Activated CD4-positive, CD25-positive, alpha-beta regulatory T cell treated with anti-CD3 and anti-CD28 coated beads, Interleukin-2, amount 50 U/mL, for 24 hours (primary cell): ENCODE measurements around the gene WWTR1.

ENCODE experiments used
- ATAC-seq, 2 donors: fragments of 150-1000 bp; cut with Tn5 transposase; one replicate each; pipeline ENCODE4 v1.10.0; 2021; ENCODE audit warnings: mild to moderate bottlenecking in 1 of 2, moderate library complexity in 1 of 2

Gene WWTR1

DNA sequence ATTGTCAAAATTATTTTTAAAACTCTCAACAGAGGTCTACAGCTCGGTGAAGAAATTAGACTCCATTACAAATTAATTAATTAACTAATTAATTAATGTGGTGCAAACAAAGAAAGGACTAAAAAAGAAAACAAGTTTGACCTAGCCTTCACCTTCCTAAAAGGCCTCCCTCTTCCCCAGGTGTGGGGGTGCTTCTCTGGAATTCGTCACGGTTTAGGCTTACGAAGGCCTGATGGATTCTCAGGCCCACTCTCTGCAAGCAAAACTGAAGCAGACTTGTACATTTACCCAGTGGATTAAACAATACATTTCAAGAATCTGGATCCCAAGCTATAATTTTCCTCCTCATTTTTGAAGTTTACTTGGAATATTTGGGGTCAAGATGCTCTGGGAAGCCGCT, 94.7 kb downstream of the WWTR1 start:
- no peak for ATAC-seq

DNA sequence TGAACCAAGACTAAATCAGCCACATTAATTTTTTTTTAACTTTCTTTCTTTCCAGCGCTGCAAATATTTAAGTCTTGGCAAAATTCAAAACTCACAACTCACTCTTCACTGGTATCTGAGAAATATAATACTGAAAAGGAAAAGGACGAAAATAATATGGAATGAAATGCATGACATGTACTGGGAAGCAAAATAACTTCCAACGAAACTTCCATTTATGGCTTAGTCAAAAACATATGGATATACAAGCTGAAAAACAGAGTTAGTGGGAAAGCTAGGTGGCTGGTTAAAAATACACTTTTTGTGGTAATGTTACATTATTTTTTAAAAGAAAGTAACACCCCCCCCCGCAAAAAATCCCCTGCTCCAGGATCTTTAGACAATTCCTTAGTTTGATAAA, 97.2 kb downstream of the WWTR1 start:
- no peak for ATAC-seq

DNA sequence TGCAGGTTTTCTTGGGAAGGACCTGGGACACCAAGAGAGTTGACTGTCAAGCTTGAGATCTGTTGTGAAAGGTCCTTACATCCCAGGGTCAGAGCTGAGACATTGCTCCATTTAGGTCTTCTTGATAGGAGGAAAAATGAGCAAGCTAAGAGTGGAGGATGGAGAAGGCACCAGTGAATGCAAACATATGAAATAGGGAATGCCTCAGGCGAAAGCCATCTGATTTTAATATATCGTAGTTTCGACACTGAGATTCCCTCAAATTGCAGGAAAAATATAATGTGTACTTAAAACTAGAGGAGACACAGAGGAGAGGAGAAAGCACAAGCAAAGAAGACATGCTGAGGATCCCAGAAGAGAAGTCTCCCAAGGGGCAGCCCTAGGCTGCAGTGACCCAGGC, 97.8 kb downstream of the WWTR1 start:
- no peak for ATAC-seq

DNA sequence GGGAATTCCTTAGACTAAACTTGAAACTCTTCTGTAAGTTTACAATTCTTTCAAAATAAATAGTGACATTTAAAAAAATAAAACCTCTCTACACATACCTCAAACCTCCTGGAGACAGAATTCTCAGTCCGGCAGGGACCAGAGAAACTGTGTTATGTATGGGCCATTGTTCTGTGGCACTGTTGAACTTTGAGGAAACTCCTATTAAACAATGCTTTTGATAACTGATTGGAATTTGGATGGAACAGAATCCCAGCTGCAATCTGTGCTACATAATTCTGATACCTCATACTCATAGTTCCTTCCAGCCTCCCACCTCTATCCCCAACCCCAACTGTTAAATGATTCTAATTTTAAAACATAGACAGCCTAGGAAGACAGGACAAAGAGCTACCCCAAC, 98.3 kb downstream of the WWTR1 start:
- ATAC-seq = no peak

DNA sequence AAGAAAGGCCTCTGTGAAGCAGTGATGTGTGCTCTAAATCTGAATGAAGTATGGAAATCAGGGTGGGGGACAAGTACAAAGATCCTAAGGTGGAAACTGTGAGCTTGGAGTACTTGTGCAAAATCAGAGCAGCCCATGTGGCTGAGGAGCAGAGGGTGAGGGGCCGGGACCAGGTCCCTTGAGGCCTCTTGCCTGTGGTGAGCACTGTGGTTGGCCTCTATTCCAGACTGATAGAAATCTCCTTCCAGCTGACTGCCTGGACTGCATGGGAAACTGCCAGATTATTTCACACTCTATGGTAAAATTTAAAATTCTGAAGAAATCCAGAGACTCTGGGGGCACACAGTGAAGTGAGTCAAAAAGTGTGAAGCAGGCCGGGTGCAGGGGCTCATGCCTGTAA, 101.9 kb downstream of the WWTR1 start:
- no peak for ATAC-seq

DNA sequence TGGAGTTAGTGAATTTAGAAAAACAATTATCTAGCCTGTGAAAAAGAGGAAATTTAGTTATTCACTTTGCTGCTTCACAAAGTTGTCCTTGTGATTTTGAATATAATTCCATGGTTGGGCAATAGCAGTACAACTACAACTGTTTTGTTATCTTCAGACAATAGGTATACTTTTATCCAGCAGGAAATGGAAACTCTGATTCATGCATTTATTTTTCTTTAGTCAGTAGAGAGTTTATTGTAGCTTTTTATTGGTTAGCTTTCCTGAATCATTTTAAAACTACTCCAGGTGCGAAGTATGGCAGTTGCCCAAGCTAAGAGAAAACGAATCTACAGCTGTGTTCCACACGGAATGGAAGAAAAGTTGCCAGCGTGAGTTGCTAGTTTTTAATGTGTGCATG, 103.0 kb downstream of the WWTR1 start:
- no peak for ATAC-seq

DNA sequence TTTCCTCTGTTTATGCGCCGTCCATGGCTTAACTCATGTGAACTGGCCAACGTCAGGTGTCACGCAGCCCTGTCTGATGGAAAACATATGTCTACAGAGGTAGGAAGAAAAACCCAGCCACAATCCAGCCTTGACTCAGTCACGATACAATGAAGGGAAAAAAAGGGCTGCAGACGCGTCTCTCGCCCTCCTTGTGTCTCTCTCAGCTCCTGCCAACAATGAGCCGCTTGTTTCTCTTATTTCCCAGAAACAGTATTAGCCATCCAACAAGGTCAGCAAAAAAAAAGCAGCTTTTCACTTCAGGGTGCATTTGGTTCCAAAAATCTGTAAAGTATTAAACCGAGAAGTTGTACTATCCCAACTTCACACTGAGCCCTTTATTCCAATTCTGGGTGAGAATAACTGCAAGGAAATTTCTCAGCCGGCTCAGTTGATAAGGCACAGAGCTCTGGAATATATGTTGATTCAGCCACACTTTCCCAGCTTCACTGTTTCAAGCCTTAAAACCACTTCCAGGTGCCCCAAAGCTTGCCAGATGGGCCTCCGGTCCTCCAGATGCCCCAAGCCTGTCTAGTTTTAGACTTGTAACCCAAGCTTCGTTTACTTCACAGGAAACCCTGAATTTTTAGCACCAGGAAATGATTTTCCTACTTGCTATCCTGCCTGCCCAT, 103.9 kb downstream of the WWTR1 start:
- ATAC-seq = no peak

DNA sequence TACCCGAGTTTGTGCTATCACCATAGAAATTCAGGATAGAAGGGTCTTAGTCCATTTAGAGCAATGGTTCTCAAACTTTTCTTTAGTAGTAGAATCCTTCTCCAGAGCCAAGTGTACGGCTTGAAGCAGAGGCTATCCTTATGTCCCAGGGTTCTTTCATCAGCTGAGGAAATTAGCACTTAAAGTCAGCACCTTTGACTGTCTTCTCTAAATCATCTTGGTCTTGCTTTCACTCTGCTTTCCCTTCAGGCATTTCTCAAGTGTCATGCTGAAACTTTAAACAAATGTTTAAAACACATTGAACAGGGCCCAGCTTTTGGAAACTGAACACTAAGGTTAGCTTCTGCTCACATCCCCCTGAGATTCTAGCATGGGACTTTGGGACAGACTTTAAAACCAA, 105.1 kb downstream of the WWTR1 start:
- ATAC-seq = no peak

DNA sequence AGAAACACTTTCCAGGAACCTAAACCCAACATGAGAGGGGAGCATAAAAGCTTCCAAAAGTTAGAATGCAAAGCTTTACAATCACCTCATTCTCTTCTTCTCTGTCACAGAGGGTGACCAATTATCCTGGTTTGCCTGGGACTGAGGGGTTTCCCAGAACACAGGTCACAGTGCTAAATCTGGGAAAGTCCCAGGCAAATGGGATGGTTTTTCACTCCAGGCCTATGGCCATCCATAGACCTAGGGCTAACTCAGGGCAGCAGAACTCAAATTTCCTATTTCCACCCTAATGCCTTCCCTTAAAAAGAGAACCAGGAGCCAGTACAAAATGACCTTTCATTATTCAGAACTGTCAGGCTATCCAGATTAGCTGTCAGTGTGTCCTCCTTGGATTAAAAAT, 106.3 kb downstream of the WWTR1 start:
- ATAC-seq = no peak

DNA sequence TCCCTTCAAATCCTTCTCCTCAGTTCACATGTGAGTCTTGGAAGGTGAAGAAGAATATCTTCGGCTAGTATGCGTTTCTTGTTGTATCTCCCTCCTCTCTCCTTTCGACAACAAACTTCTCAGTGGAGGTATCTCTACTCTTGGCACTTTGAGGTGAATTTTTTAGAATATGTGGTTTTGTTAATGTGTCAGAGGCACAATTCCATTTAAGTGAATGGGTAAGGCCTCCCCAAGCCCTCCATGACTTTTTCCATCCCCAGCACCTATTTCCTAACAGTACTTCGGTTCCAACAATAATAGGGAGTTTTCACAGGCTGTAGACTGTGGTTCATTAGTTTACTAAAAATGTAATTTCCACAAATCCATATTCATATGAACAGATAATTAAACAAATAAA, 109.2 kb downstream of the WWTR1 start:
- no peak for ATAC-seq

DNA sequence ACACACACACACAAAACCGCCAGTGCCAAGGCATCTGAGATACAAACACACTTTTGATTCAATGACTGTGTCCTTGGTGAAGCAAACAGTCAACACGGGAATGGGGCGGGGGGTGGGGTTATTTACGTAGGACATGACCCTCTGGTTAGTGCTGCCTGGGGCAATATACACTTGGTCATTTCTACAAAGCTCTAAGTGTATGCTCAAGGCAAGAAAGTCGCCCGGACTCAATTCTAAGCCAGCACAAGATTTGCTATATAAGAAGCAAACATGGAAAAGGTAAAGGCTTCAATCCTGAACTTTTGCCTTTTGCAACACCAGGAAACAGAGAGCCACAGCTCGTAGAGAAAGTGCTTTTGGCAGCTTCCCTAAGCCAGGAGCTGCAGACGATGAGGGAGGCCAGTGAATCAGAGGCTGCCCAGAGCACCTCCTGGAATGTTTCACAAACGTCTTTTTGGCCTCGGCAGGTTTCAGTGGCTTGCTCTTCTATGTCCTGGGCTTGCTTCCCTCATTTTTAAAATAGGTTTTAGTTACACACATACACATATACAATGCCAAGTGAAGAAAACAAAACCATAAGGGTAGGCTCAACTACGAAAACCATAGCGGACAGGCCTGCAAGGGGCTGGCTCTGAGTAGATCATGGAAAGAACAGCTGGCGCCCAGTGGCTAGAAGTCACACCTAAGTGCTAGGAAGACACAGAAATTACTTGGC, 109.7 kb downstream of the WWTR1 start:
- ATAC-seq = no peak

DNA sequence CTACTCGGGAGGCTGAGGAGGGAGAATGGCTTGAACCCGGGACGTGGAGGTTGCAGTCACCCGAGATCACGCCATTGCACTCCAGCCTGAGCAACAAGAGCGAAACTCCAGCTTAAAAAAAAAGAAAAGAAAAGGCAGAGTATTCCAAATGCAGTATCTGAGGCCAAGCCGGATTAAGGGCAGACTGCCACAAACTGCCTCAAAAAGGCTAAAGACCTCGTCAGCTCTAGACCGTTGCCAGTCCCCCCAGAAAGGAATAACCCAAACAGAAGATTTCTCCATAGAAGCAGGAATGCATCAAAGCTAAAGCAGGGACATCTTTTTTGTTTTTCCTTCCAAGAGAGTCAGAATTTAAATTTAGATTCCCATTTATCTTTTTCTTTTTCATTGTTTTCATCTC, 110.4 kb downstream of the WWTR1 start:
- ATAC-seq = no peak

DNA sequence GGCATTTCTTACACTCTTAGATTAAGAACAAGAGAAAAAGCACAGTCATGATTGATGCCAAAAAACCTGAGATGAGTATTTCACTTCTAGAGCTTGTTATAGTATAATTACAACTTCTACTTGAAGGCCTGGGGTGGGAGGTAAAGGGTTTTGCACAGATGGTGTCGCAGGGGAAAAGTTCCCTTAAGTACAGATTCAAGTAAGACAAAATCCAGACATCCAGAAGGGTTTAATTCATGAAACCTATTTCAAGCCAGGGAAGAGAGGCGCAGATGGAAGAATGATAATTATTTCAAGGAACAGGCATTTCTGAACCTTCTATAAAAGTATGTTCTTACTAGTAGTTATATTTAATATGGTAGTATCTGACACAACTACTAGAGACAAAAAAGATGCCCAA, 112.8 kb downstream of the WWTR1 start:
- no peak for ATAC-seq

DNA sequence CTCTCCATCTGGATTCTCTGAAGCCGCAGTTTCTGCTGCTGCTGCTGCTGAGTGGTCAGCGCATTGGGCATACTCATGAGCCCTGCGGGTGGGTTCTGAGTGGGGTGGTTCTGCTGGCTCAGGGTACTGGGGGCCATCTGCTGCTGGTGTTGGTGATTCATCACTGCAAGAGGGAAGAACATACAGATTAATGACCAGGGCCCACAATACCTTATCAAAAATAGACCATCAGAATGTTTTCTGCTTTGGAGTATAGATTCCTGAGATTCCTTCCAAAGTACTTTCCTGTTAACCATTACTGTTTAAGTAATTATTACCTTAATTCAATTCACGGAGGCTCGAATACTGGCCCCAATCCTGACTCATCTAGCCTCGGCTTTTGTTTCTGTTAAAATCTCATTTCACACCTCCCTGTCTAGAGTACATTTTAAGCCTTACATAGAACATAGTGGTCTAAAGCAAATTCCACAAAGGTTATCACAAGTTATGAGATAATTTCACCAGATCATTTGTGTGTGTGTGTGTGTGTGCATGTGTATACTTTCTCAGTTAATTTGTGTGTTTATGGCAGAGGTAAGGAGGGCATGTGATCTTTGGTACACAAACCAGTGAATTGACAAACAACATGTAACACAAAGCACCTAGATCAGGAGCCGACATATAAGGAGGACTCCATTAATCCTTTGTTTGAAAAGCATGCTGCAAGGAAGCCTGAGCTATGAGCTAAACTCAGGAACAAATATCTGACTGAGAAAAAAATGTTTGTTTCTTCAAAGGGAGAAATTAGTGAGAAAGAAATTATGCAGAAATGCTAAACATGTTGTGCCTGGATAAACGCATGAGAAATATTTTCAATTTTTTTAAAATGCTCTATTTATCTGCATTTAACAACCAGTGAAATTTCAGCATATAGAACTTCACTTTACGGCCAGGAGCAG, 115.2 kb downstream of the WWTR1 start:
- ATAC-seq = no peak

DNA sequence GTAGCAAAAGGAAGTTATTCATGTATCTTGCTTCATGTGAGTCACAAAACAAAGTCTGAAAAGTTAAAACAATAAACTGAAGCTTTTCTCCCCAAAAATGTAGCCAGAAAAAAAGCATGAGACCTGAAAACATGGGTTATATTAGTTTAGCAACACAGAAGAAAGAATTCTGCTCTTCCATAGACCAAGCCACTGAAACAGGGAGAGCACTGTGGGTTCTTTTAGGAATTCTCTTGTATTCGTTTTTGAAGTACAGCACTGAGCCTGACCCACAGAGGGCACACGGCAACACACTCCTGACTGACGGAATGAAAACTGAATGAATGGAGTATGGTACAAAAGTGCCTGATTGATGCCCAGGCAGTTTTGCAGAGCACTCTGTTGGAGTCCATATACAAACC, 116.7 kb downstream of the WWTR1 start:
- ATAC-seq = no peak

DNA sequence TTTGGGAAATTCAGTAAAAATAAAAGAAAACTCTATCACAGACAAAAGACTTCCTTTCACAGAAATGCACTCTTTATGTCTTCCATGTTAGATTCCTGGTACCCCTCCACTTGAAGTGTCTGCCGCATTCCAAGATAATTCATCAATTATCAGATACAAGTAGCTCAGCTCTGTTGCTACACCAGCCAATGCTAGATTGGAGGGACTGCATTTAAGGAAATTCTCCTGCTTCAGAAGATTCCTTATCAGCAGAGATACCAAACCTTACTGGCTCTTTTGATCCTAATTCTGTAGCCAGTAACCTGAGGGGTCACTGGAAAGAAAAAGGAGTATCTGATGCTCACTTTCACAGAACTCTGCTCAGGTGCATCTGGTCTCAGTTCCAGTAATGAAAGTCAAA, 119.5 kb downstream of the WWTR1 start:
- ATAC-seq = no peak

DNA sequence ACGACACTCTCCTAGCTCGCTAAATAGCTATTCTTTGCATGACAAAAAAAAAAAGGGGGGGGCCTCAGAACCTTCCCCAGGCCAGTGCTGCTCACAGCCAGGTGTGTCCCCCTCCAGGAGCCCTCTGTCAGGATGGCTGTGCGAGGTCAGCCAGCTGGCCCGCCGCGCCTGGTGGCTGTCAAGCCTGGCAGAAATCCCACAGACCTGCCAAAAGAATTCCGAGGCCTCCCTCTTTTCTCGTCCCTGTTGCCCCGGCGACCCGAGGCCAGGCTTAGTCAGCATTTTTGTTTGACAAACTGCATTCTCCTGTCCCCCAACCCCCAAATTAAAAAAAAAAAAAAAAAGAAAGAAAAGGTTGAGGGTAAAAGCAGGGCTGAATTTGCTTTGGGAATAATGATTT, 121.4 kb downstream of the WWTR1 start:
- no peak for ATAC-seq

DNA sequence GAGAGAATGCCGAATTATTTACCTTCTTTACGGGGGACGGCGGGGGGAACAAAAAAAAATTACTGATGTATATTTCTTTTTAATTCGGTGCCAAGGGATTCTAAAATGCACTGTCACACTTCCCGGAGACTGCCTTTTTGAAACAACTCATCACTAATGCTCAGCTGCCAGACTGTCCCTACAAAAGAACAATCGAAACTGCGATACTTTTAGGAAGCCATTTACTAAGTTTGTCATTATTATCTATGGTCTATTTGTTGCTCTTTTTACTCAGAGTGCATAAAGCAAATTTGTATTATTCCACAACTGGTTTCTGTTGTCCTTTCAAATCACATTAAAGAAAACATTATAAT, 122.5 kb downstream of the WWTR1 start:
- ATAC-seq = no peak

DNA sequence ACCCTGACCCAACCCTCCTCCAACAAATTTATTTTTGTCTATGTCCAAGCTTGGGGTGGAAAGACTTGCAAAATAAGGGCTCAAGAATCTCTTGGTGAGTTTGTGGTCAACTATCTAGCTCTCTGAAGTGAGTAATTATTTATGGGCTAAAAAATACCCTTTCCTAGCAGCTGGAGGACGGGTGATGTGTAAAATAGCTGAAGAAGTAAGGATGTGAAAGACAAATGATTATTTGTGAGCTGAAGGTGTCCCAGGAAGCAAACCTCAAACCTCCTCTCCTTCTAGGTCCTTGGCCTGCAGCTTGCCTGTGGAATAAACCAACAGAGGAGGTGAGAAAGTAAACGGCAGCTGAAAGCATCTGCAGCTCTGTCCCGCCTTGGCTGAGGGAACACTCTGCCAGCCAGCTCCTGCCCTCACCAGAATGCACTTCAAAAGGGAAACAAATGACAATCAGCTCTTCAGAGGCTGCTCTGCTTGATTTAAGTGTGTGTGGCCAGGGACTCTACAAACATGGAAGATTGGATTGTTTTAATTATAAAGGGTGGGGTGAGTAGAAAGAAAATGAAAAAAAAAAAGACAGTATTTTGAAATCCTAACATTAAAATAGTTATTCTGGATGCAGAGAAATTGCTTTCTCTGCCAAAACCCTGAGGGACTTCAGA, 123.0 kb downstream of the WWTR1 start:
- no peak for ATAC-seq

DNA sequence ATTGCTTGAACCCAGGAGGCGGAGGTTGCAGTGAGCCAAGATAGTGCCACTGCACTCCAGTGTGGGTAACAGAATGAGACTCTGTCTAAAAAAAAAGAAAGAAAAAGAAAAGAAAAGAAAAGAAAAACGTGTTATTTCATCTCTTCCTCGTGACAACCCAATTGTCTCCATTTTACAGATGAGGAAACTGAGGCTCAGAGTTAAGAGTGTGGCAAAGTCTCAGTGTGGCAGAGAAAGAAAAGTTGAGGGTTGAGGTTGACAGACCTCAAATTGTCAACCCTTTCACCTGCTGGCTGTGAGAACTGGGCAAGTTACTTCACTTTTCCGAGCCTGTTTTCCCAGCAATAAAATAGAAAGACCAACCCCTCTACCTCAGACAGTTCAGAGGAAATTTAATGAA, 123.7 kb downstream of the WWTR1 start:
- ATAC-seq = no peak

DNA sequence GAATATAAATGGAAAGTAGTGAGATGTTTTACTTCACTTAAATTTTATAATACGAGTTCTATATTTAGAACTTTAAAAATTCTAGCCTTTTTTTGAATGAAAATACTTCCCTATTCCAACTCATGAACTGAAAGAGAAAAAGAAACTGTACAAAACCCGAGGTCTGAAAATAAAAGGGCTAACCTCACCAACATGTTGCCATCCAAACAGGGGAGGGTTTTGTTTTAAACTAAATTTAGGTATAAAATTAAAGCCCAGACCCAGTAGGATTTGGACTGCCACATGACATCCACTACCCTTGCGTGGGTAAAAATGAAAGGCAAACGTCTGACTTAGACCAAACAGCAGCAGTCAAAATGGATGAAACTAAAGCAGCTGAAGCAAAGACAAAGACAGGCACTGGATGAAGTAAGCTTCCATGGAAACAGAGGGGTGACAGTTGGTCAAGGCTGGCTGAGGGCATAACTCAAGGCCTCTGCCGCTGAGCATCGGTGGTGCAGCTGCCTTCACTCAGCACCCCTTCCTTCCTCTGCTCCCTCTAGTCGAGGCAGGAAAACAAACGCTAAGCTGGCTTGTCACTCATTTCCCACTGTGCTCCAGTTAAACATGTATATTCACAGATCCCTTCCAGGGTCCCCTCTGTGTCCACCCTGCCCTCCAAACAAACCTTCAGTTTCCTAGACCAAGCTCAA, 125.2 kb downstream of the WWTR1 start:
- ATAC-seq = no peak

DNA sequence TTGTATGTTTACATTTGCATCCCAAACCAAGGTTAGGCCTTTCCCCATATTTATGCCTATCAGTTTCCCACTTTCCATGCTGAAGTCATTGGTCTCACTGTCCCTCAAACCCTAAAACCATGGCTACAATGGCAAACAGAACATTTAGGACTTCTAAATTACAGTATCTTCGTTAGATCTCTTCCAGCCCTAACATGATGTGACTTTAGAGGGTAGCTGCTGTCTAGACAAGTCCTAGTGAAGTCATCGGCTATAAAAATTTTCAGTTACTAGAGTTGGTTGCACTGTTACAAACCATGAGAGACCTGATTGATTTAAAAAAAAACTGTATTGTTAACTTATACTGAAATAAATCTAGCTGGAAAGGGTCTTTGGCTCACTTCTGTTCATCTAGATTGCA, 128.7 kb downstream of the WWTR1 start:
- ATAC-seq = no peak

DNA sequence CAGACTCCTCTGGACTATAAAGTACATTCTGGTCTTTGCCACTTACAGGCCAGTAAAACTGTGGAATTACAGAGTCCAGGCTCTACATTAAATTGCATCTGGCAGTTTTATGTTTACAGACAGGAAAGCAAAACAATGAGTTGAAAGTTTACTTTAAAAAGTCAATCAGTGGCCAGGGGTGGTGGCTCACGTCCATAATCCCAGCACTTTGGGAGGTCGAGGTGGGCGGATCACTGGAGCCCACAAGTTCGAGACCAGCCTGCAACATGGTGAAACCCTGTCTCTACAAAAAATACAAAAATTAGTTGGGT, 129.5 kb downstream of the WWTR1 start:
- ATAC-seq = no peak
